Sigmoid colon (tissue), 4 donors: ENCODE data around the gene RASL11B.

ENCODE experiments used
- CTCF ChIP-seq, 4 experiments: fragments of 450-650 bp in 3 of 4; fragments of 200-600 bp in 1 of 4; IDR thresholded peaks; one replicate each; pipeline ENCODE4 v1.5.1; 2016 to 2019; ENCODE audit warnings: antibody characterized with exemption in 4 of 4, mild to moderate bottlenecking in 3 of 4, moderate library complexity in 2 of 4
- EP300 ChIP-seq, 4 donors: sonication (generic); formaldehyde crosslinking; IDR thresholded peaks; one replicate each; pipeline ENCODE4 v1.6.1; 2017; ENCODE audit warnings: antibody characterized with exemption in 4 of 4
- POLR2A ChIP-seq, 2 donors: fragments of 450-650 bp; IDR thresholded peaks; one replicate each; pipeline ENCODE4 v1.6.1; 2016; ENCODE audit warnings: antibody characterized with exemption in 2 of 2, mild to moderate bottlenecking in 2 of 2, moderate library complexity in 2 of 2
- POLR2AphosphoS5 ChIP-seq, 4 donors: sonication (generic); formaldehyde crosslinking; IDR thresholded peaks; one replicate each; pipeline ENCODE4 v1.6.1; 2017; ENCODE audit warnings: antibody characterized with exemption in 4 of 4

- no peak for TF ChIP-seq CTCF (IDR thresholded peaks at IDR 0.05)
- no peak for TF ChIP-seq POLR2A (IDR thresholded peaks at IDR 0.05)
- TF ChIP-seq POLR2AphosphoS5 (IDR thresholded peaks at IDR 0.05) = no peak
- no peak for TF ChIP-seq EP300 (IDR thresholded peaks at IDR 0.05)
These were observed 6.0 kb downstream of the RASL11B start for GRCh38 chr4:52868133-52868532.
